Measurements from ENCODE around the gene CDH26.
A peak's percentile ranks its signal among the peaks of the same experiment; 100 is the strongest.

CDH26 gene

GRCh38 chr20:60055740-60056139 is 97.5 kb downstream of the CDH26 start:
- no peak overlapping the region for H3K4me3 ChIP-seq (ENCODE audit: control insufficient read depth, low read depth, low read length)
- TF ChIP-seq CTCF (conservative IDR thresholded peaks at IDR 0.05; ENCODE audit: control insufficient read depth, insufficient read depth, low read depth, low read length) = no peak
- peak; percentile 25 for DNase-seq (ENCODE audit: low read depth)

GRCh38 chr20:60056407-60057122 is 98.3 kb downstream of the CDH26 start:
- no peak overlapping the region for H3K4me3 ChIP-seq (ENCODE audit: control insufficient read depth, low read depth, low read length)
- TF ChIP-seq CTCF (conservative IDR thresholded peaks at IDR 0.05; ENCODE audit: control insufficient read depth, insufficient read depth, low read depth, low read length) = no peak
- no peak for DNase-seq (ENCODE audit: low read depth)

- DNase-seq (ENCODE audit: low read depth) = peak; percentile 69
- peak; percentile 88 for TF ChIP-seq CTCF (conservative IDR thresholded peaks at IDR 0.05; ENCODE audit: control insufficient read depth, insufficient read depth, low read depth, low read length)
- no peak overlapping the region for H3K4me3 ChIP-seq (ENCODE audit: control insufficient read depth, low read depth, low read length)
Observed at GRCh38 chr20:60057123-60057865, 99.1 kb downstream of the CDH26 start.

- H3K4me3 ChIP-seq (ENCODE audit: control insufficient read depth, low read depth, low read length) = no peak overlapping the region
- TF ChIP-seq CTCF (conservative IDR thresholded peaks at IDR 0.05; ENCODE audit: control insufficient read depth, insufficient read depth, low read depth, low read length) = no peak
- DNase-seq (ENCODE audit: low read depth) = peak; percentile 57
Observed at GRCh38 chr20:60057866-60058807, 99.9 kb downstream of the CDH26 start.

- no peak for TF ChIP-seq CTCF (conservative IDR thresholded peaks at IDR 0.05; ENCODE audit: control insufficient read depth, insufficient read depth, low read depth, low read length)
- no peak for DNase-seq (ENCODE audit: low read depth)
- H3K4me3 ChIP-seq (ENCODE audit: control insufficient read depth, low read depth, low read length) = no peak overlapping the region
Observed at GRCh38 chr20:60058879-60059278, 100.7 kb downstream of the CDH26 start.

DNA sequence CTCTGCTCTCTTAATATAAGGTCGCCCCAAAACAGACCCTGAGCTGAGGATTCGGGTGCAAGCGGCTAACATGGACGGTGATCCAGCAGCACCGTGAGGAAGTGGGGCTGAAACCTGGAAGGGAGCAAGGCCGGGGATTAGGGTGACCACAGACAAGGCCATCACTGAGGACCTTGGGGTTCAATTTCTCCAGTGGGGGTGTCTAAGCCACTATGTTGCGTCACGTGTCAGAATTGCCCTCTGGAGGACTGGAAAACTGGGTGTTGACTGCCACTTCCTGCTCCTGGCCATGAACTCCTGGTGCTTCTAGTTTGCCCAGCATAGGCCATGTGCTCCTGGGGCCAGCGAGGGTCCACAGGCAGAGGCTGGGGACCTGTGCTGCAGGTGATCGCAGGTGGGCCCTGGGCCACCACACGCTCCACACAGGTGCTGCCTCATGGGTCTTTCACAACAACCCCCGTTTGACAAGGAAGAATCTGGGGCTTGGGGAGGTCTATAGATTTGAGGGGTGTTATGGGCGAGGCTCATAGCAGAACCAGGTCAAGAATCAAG is 101.9 kb downstream of the CDH26 start:
- TF ChIP-seq CTCF (conservative IDR thresholded peaks at IDR 0.05; ENCODE audit: control insufficient read depth, insufficient read depth, low read depth, low read length) = no peak
- DNase-seq (ENCODE audit: low read depth) = no peak
- H3K4me3 ChIP-seq (ENCODE audit: control insufficient read depth, low read depth, low read length) = no peak overlapping the region

Measured in fibroblast of mammary gland (primary cell).